PC-9 (cell line): ENCODE results near the gene CRADD.

Source experiments
- EZH2 ChIP-seq: fragments of 200-600 bp; sonication (generic); IDR thresholded peaks from 2 replicates; pipeline ENCODE4 v1.8.0; 2017; ENCODE audit warnings: antibody characterized with exemption, low read depth
- TF ChIP-seq, protein P1 (sequence below): fragments of 200-600 bp; sonication (generic); conservative IDR thresholded peaks from 2 replicates; pipeline ENCODE4 v1.6.1; 2017; ENCODE audit warnings: mixed run types, antibody characterized with exemption, mild to moderate bottlenecking, moderate library complexity

DNA sequence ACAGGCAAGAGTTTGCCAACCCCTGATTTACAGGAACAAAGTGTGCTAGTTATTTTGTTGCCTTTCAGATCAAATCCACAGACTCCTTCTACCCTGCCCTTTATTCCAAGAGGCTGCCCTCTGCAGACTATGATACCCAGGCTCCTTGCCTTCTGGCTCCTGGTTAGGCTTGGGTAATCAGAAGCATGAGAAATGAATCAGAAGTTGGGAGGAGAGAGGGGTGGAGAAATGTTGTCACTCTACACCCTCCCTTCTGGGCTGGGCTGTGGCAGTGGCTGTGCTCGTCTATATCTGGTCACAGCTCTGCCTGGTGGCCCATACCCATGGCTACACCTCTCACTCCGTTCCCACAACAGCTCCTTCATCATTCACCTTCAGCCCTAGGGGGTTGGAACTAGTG lies 266.6 kb downstream of the CRADD start:
- TF ChIP-seq, protein P1, sequence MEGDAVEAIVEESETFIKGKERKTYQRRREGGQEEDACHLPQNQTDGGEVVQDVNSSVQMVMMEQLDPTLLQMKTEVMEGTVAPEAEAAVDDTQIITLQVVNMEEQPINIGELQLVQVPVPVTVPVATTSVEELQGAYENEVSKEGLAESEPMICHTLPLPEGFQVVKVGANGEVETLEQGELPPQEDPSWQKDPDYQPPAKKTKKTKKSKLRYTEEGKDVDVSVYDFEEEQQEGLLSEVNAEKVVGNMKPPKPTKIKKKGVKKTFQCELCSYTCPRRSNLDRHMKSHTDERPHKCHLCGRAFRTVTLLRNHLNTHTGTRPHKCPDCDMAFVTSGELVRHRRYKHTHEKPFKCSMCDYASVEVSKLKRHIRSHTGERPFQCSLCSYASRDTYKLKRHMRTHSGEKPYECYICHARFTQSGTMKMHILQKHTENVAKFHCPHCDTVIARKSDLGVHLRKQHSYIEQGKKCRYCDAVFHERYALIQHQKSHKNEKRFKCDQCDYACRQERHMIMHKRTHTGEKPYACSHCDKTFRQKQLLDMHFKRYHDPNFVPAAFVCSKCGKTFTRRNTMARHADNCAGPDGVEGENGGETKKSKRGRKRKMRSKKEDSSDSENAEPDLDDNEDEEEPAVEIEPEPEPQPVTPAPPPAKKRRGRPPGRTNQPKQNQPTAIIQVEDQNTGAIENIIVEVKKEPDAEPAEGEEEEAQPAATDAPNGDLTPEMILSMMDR: no peak
- no peak for TF ChIP-seq EZH2
